Progenitor cell of endocrine pancreas (in vitro differentiated cells): ENCODE measurements around the gene SOS2. TPM values are rescaled to one million over a fixed set of nuclear protein-coding genes. Genes with fewer than 3 reads are reported as not detected.

Experiments used
- DNase-seq: peaks from one replicate; pipeline ENCODE4 v3.0.0; 2021; ENCODE audit warnings: low spot score; ENCODE audit not compliant: unreplicated experiment
- H3K27ac Mint-ChIP-seq: 2 replicates; pipeline ENCODE4 v1.8.0; 2021; ENCODE audit warnings: mild to moderate bottlenecking, moderate library complexity, mixed read lengths
- H3K27me3 Mint-ChIP-seq: 2 replicates; pipeline ENCODE4 v1.8.0; 2021; ENCODE audit warnings: mixed read lengths
- H3K36me3 Mint-ChIP-seq: 2 replicates; pipeline ENCODE4 v1.8.0; 2022; ENCODE audit warnings: mixed read lengths; ENCODE audit not compliant: insufficient read depth
- H3K4me1 Mint-ChIP-seq: 2 replicates; pipeline ENCODE4 v1.8.0; 2021; ENCODE audit warnings: low read depth, mixed read lengths
- H3K4me3 Mint-ChIP-seq: 2 replicates; pipeline ENCODE4 v1.8.0; 2021; ENCODE audit warnings: low read depth, mild to moderate bottlenecking, moderate library complexity, mixed read lengths
- H3K9me3 Mint-ChIP-seq: 2 replicates; pipeline ENCODE4 v1.8.0; 2021; ENCODE audit warnings: low read depth, mixed read lengths
- total RNA-seq: library from RNA; stranded (reverse); gene quantifications from 2 replicates; pipeline ENCODE4 v1.2.1, GENCODE V29; 2021
- TF ChIP-seq, protein P1 (sequence below): fragments of 200-600 bp; sonication (generic); IDR thresholded peaks from one replicate; pipeline ENCODE4 v1.5.0; 2021; ENCODE audit warnings: antibody characterized with exemption, mild to moderate bottlenecking; ENCODE audit not compliant: unreplicated experiment

Gene SOS2
- total RNA-seq, 1 donor from 2014 or later: 35.7 TPM

DNA sequence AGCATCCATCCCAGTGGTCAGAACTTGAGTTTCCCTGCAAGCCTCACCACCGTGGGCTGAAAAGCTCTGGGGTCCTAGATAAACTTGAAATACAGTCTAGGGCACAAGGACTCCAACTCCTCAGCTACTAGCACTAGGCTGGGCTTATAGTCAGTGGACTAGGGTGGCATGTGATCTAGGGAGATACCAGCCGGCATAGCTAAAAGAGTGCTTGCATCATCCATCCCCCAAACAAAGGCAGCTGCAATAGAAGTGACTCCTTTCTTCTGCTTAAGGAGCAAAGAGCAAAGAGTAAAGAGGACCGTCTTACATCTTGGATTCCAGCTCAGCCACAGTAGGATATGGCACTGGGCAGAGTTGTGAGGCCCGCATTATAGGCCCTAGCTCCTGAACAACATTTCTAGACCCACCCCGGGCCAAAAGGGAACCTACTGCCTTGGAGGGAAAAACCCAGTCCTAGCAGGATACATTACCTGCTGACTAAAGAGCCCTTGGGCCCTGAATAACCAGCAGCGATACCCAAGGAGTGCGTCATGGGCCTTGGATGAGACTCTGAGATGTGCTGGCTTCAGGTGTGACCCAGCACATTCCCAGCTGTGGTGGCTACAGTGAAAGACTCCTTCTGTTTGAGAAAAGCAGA is 17.9 kb upstream of the SOS2 start:
- peaks cover 10% of the 10 kb centered on the region for H3K9me3 Mint-ChIP-seq
- no peak for DNase-seq
- no peaks in the 10 kb centered on the region for H3K4me1 Mint-ChIP-seq
- TF ChIP-seq, protein P1, sequence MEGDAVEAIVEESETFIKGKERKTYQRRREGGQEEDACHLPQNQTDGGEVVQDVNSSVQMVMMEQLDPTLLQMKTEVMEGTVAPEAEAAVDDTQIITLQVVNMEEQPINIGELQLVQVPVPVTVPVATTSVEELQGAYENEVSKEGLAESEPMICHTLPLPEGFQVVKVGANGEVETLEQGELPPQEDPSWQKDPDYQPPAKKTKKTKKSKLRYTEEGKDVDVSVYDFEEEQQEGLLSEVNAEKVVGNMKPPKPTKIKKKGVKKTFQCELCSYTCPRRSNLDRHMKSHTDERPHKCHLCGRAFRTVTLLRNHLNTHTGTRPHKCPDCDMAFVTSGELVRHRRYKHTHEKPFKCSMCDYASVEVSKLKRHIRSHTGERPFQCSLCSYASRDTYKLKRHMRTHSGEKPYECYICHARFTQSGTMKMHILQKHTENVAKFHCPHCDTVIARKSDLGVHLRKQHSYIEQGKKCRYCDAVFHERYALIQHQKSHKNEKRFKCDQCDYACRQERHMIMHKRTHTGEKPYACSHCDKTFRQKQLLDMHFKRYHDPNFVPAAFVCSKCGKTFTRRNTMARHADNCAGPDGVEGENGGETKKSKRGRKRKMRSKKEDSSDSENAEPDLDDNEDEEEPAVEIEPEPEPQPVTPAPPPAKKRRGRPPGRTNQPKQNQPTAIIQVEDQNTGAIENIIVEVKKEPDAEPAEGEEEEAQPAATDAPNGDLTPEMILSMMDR: no peak
- peaks cover 23% of the 10 kb centered on the region for H3K36me3 Mint-ChIP-seq
- no peak overlapping the region for H3K27ac Mint-ChIP-seq
- no peaks in the 10 kb centered on the region for H3K27me3 Mint-ChIP-seq
- no peak overlapping the region for H3K4me3 Mint-ChIP-seq

DNA sequence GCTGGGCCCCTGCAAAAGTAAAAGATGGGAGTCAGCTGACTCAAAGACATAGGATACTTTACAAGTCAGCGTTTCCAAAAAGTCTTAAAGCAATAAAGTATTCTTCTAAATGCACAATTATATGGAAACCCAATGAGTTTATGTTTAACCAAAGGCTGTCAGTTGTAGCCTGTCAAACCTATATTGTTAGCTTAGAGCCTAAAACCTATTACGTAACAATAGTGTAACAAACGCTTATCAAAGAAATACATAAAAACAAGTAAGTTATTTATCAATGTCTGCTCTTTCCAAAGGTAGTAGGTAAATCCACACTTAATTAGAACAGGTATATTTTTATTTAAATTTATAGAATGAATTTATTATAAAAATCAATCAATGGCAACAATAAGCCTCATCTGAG is 15.9 kb upstream of the SOS2 start:
- TF ChIP-seq, protein P1: no peak
- H3K27ac Mint-ChIP-seq: no peak overlapping the region
- H3K36me3 Mint-ChIP-seq: peaks cover 9% of the 10 kb centered on the region
- H3K9me3 Mint-ChIP-seq: peaks cover under 1% of the 10 kb centered on the region
- H3K4me1 Mint-ChIP-seq: no peaks in the 10 kb centered on the region
- H3K4me3 Mint-ChIP-seq: no peak overlapping the region
- DNase-seq: no peak
- H3K27me3 Mint-ChIP-seq: no peaks in the 10 kb centered on the region

DNA sequence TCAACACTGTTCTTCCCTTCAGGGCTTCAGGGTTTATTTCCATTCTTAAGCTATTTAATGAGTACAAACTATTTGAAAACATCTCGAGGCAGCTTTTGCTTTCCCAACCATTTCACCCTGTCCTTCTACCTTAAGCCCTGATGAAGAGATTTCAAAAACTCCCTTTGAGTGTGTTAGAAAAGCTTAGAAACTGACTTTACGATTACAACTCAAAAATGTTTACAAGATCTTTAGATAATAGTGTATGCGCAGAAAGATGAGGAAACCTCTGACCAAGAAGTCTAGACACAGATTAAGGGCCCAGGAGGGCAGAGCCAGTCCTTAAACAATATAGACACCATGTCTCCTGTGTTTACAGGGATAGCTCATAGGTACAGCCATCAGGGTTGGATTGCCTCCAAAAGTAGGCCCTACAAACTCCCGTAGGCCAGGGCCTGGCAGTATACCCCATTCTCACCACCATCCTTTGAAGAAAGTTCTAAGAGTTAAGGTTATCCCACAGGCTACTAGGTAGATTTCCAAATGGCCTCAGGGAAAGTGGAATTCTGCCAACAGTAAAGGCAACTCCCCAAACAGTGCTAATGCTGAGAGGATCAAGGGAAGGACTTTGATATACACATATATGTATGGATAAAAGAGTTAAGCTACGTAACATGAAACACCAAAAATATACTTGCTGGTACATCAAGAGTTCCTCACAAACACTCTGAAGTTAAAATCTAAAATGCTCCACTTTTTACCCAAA is 11.4 kb upstream of the SOS2 start:
- no peaks in the 10 kb centered on the region for H3K9me3 Mint-ChIP-seq
- DNase-seq: no peak
- no peaks in the 10 kb centered on the region for H3K4me1 Mint-ChIP-seq
- no peak overlapping the region for H3K27ac Mint-ChIP-seq
- TF ChIP-seq, protein P1: no peak
- peaks cover 5% of the 10 kb centered on the region for H3K36me3 Mint-ChIP-seq
- no peak overlapping the region for H3K4me3 Mint-ChIP-seq
- no peaks in the 10 kb centered on the region for H3K27me3 Mint-ChIP-seq

DNA sequence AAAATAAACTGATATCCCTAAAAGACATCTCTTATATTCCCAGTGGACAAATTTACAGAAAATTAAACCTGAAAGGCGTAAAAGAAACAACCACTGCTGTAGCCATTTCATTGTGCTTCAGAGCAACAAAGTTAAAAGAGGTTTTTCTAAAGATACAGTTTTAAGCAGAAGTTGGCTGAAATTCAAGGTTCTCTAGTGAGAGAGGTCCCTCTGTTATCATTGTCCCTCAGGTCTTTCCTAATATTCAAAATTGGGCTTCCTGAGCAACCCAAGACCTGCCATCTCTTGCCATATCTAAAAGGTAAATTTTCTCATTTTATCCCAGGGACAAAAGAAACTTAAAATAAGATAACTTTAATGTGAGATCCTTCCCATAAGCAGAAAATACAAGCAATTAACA is 10.7 kb upstream of the SOS2 start:
- H3K4me1 Mint-ChIP-seq: peaks cover 1% of the 10 kb centered on the region
- no peaks in the 10 kb centered on the region for H3K27me3 Mint-ChIP-seq
- no peaks in the 10 kb centered on the region for H3K9me3 Mint-ChIP-seq
- peaks cover 5% of the 10 kb centered on the region for H3K36me3 Mint-ChIP-seq
- no peak overlapping the region for H3K27ac Mint-ChIP-seq
- DNase-seq: no peak
- no peak overlapping the region for H3K4me3 Mint-ChIP-seq
- TF ChIP-seq, protein P1: no peak

DNA sequence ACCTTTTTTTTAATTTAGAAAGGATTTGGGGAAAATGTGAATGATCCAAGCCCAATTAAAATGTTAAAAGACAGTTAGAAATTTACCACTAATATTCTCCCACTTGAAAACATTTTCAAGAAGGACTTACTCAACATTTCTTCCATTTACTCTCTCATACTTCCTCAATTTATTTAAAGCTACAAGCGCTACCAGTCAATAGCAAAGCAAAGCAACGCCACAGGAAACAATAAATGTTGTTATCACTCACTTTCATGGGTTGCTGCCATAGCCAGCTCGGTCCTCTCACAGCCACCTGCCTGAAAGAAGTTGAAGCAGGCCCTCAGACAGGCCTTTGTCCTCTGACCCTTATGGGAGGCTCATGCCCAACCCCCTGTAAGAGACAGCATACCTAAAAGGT is 6.0 kb upstream of the SOS2 start:
- Mint-ChIP-seq H3K27ac (peak overlapping the region; percentile 0), H3K4me1 (peaks cover 1% of the 10 kb centered on the region), H3K4me3 (no peak overlapping the region), H3K9me3 (no peaks in the 10 kb centered on the region), H3K27me3 (no peaks in the 10 kb centered on the region), H3K36me3 (no peaks in the 10 kb centered on the region)
- TF ChIP-seq, protein P1: no peak
- no peak for DNase-seq
